Retinal pigment epithelial cell (primary cell): ENCODE measurements around the gene UBE2H.

Experiments used
- DNase-seq: peaks from one replicate; pipeline ENCODE4 v3.0.0-alpha.2; 2010; ENCODE audit warnings: low read depth
- H3K4me3 ChIP-seq: 2 replicates; pipeline ENCODE4 v1.5.1; 2011; ENCODE audit warnings: mild to moderate bottlenecking, low read length, control low read depth, moderate library complexity
- CTCF ChIP-seq: conservative IDR thresholded peaks from 2 replicates; pipeline ENCODE4 v1.5.1; 2011; ENCODE audit warnings: low read depth, low read length, control low read depth, inconsistent platforms

Gene UBE2H

GRCh38 chr7:129946282-129946681 lies 6.5 kb downstream of the UBE2H start:
- no peak overlapping the region for H3K4me3 ChIP-seq
- no peak for TF ChIP-seq CTCF
- DNase-seq: no peak

- no peak for TF ChIP-seq CTCF
- no peak for DNase-seq
- no peak overlapping the region for H3K4me3 ChIP-seq
Observed at GRCh38 chr7:129943352-129943751, 9.4 kb downstream of the UBE2H start.

- no peak for DNase-seq
- no peak for TF ChIP-seq CTCF
- H3K4me3 ChIP-seq: no peak overlapping the region
Observed at GRCh38 chr7:129940329-129940728, 12.4 kb downstream of the UBE2H start.

GRCh38 chr7:129939881-129940280 lies 12.9 kb downstream of the UBE2H start:
- DNase-seq: no peak
- no peak overlapping the region for H3K4me3 ChIP-seq
- TF ChIP-seq CTCF: no peak

- no peak for TF ChIP-seq CTCF
- H3K4me3 ChIP-seq: no peak overlapping the region
- DNase-seq: no peak
Observed at GRCh38 chr7:129933627-129934026, 19.1 kb downstream of the UBE2H start.

- DNase-seq: no peak
- no peak for TF ChIP-seq CTCF
- H3K4me3 ChIP-seq: no peak overlapping the region
Observed at GRCh38 chr7:129926618-129927017, 26.1 kb downstream of the UBE2H start.

- TF ChIP-seq CTCF: no peak
- H3K4me3 ChIP-seq: no peak overlapping the region
- no peak for DNase-seq
Observed at GRCh38 chr7:129925416-129926002, 27.3 kb downstream of the UBE2H start.
